Jurkat, Clone E6-1 (cell line): ENCODE results near the gene FAIM2.

ENCODE experiments used
- DNase-seq: peaks from one replicate; pipeline ENCODE4 v3.0.0-alpha.2; 2011; ENCODE audit warnings: low read depth, low spot score
- H3K4me3 ChIP-seq: 2 replicates; pipeline ENCODE4 v1.5.1; 2011; ENCODE audit warnings: mild to moderate bottlenecking, low read length, control low read depth, moderate library complexity

FAIM2 gene

GRCh38 chr12:49818241-49818895 is 85.3 kb downstream of the FAIM2 start:
- DNase-seq: no peak
- no peak overlapping the region for H3K4me3 ChIP-seq
